Testis (tissue), 3 donors: Measurements from ENCODE around the gene HOXC6. TPM values are rescaled to one million over a fixed set of nuclear protein-coding genes. Genes with fewer than 3 reads are reported as not detected.

Source experiments
- DNase-seq: peaks from one replicate; pipeline ENCODE4 v3.0.0-alpha.2; 2019
- H3K27ac ChIP-seq, 2 donors: fragments of 200-600 bp; sonication (generic); one replicate each; pipeline ENCODE4 v1.5.1; 2019
- H3K27me3 ChIP-seq: fragments of 200-600 bp; sonication (generic); one replicate; pipeline ENCODE4 v1.5.1; 2019
- H3K36me3 ChIP-seq: fragments of 200-600 bp; sonication (generic); one replicate; pipeline ENCODE4 v1.5.1; 2017; ENCODE audit warnings: low read depth; ENCODE audit errors: missing control alignments
- H3K4me1 ChIP-seq: fragments of 200-600 bp; sonication (generic); one replicate; pipeline ENCODE4 v1.5.1; 2019
- H3K4me3 ChIP-seq, 2 donors: fragments of 200-600 bp; sonication (generic); one replicate each; pipeline ENCODE4 v1.5.1; 2017 to 2019
- H3K9me3 ChIP-seq: fragments of 200-600 bp; sonication (generic); one replicate; pipeline ENCODE4 v1.5.1; 2017
- CTCF ChIP-seq, 3 experiments: fragments of 450-650 bp in 2 of 3; fragments of 200-600 bp in 1 of 3; sonication (generic) in 1 of 3; IDR thresholded peaks; one replicate each; pipeline ENCODE4 v1.5.1; 2016 to 2019; ENCODE audit warnings: antibody characterized with exemption in 3 of 3, mild to moderate bottlenecking in 2 of 3, moderate library complexity in 1 of 3
- POLR2A ChIP-seq: fragments of 450-650 bp; IDR thresholded peaks from one replicate; pipeline ENCODE4 v1.6.1; 2017; ENCODE audit warnings: antibody characterized with exemption, mild to moderate bottlenecking, moderate library complexity
- WGBS, 2 donors: methylation state at CpG; one replicate each; pipeline ENCODE4 v1.1.5; 2018; 5-methylcytosine and 5-hydroxymethylcytosine counted together
- intact Hi-C: fragments of 100-400 bp; cut with DNase I; formaldehyde crosslinking; loops from one replicate; pipeline ENCODE4 v1.15.1; 2023; ENCODE audit warnings: low total_unique reads
- polyA plus RNA-seq: library from polyadenylated mRNA; stranded (reverse); fragments of 350-450 nt; fragmentation: Illumina TruSeq; extraction: RNeasy Lipid Tissue Mini Kit (QIAGEN cat#74804); gene quantifications from one replicate; pipeline ENCODE4 v1.2.3, GENCODE V29; 2014; ENCODE audit warnings: low read depth, low replicate concordance; ENCODE audit not compliant: insufficient read depth
- total RNA-seq, 2 donors: library from RNA; depleted of rRNA; stranded (reverse); fragments of >200 nt; gene quantifications; one replicate each; pipeline ENCODE4 v1.2.3, GENCODE V29; 2016

The HOXC6 gene
- total and polyA plus RNA-seq, 3 donors from 2014 or later: 1.9 to 5.4 (median 4.0) TPM

DNA sequence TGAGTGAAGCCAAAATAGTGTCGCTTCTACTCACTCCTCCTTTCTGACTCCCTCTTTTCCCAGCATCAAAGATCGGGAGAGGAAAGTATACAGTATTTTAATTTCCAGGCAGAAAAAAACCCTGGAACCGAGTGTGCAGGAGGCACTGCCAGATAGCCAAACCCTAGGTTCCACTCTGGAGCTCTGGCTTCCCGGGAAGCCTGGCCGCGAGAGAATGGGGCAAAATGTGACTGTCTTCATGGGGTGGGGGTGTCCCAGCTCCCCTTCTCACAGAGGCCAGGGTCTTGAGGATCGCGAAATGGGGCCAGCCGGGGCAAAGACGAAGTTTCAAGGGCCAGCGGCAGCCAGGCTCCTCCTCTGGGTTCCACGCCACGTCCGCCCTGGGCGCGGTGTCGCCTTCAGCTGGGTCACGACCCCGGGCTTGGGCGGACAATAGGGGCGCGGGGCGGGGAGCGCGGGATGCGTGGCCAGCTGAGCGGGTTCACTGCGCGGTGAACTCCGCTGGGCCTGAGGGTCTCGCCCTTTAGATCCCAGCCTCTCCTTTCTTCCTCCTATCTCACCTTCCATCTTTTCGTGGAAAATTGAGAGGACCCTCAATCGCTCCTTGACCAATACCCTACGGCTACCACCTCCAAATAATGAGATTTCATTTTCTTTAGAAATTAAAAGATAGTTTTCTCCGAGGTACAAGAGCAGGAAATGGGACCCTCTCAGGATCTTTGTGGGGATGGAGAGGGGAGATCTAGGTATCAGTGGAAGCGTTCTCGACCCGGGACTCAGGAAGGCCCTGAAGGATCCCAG lies 32.1 kb downstream of the HOXC6 start:
- intact Hi-C loops: no loop called here
- DNase-seq: no peak
- Histone ChIP-seq H3K4me1 (no peaks in the 10 kb centered on the region), H3K27ac (no peak overlapping the region), H3K27me3 (no peaks in the 10 kb centered on the region), H3K4me3 (no peak overlapping the region), H3K36me3 (no peaks in the 10 kb centered on the region), H3K9me3 (no peaks in the 10 kb centered on the region)
- 54 to 65% methylated on average over 37 to 38 of the region's 38 CpGs for WGBS, 2 donors
- TF ChIP-seq POLR2A (no peak), CTCF (IDR thresholded peaks at IDR 0.05) (no peak)

DNA sequence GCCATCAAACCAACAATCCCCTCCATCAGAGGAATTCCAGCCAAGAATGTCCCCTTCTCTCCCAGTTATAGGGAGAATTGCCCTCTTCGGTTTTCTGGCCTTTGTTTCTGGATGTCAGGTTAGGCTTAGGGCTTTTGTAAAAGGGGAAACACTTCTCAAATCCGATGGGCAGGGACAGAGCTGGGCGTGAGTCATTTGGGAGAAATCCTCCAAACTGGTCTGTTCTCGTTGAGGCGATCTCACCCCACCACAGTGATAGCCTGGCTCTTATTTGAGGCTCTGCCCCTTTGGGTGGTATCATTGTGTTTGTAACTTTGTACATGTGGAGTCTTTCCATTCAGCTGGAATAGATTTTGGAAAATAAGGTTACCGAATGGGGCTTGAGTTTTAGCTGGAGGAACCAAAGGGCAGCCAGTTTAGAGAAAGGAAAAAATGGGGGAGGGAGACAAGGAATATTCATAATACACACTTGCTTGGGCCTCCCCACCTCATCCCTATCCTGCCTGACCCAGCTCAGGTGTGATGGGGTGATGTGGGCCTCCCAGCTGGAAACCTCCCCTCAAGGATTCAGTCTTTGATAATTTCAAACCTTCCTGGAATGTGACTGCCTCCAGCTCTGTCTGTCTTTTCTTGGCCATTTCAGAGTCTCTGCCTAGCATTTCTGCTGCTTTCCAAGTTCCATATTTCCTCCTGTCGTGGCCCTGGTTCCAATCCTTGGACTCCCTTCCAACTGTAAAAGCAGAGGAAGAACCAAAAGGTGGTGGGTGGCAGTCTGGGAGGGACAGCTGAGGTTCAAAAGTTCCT lies 32.9 kb downstream of the HOXC6 start:
- Histone ChIP-seq H3K4me1 (no peaks in the 10 kb centered on the region), H3K27ac (no peak overlapping the region), H3K9me3 (no peaks in the 10 kb centered on the region), H3K4me3 (no peak overlapping the region), H3K27me3 (no peaks in the 10 kb centered on the region), H3K36me3 (no peaks in the 10 kb centered on the region)
- TF ChIP-seq CTCF (IDR thresholded peaks at IDR 0.05) (no peak), POLR2A (no peak)
- WGBS, 2 donors: 70 to 71% methylated on average over 7 of the region's 7 CpGs
- intact Hi-C loops: no loop called here
- DNase-seq: no peak

DNA sequence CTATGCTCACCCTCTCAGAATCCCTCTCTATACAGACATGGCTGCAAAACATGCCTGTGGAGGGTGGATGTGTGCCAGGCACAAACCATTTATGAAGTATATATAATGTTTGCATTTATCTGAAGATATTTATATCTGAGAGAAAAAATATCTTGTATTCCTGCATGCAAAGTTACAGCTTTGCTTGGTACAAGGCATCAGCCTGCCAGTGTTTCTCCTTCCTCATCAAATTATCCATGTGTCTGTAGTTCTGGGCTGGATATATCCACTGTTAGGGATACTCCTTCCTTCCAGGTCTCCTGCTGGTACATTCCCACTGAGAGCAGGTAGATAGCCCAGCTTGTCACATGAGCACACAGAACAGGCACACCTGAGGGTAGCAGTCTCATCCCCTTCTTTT lies 37.4 kb downstream of the HOXC6 start:
- intact Hi-C loops: no loop called here
- no peak overlapping the region for H3K27ac ChIP-seq
- no peaks in the 10 kb centered on the region for H3K27me3 ChIP-seq
- no peak for DNase-seq
- no peaks in the 10 kb centered on the region for H3K4me1 ChIP-seq
- TF ChIP-seq CTCF (IDR thresholded peaks at IDR 0.05) (no peak), POLR2A (no peak)
- H3K4me3 ChIP-seq: no peak overlapping the region
- H3K36me3 ChIP-seq: no peaks in the 10 kb centered on the region
- H3K9me3 ChIP-seq: no peaks in the 10 kb centered on the region

DNA sequence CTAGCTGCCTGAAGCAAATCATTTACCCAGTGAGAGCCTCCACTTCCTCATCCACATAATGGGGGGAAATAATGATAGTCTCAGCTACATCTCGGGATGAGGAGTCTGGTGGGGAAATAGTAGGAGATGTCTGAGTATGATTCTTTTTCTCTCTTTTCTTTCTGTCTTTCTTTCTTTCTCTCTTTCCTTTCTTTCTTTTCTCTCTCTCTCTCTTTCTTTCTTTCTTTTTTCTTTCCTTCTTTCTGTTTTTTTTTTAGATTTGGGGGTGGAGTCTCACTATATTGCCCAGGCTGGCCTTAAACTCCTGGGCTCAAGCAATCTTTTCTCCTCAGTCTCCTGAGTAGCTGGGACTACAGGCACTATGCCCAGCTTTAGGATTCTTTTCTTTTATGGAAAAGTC lies 38.2 kb downstream of the HOXC6 start:
- H3K36me3 ChIP-seq: no peaks in the 10 kb centered on the region
- H3K27me3 ChIP-seq: no peaks in the 10 kb centered on the region
- WGBS, 2 donors: 85 to 93% methylated on average over 1 of the region's 1 CpG
- no peaks in the 10 kb centered on the region for H3K9me3 ChIP-seq
- no peak overlapping the region for H3K27ac ChIP-seq
- intact Hi-C loops: no loop called here
- TF ChIP-seq POLR2A (no peak), CTCF (IDR thresholded peaks at IDR 0.05) (no peak)
- H3K4me3 ChIP-seq: no peak overlapping the region
- no peak for DNase-seq
- H3K4me1 ChIP-seq: no peaks in the 10 kb centered on the region
